C4-2B (cell line): ENCODE measurements around the gene NFU1.

Experiments used
- CTCF ChIP-seq: fragments of 450-650 bp; conservative IDR thresholded peaks from 2 replicates; pipeline ENCODE4 v1.5.1; 2017; ENCODE audit warnings: mild to moderate bottlenecking
- ZFX ChIP-seq: fragments of 450-650 bp; IDR thresholded peaks from 2 replicates; pipeline ENCODE4 v1.6.1; 2017

- TF ChIP-seq CTCF (no peak), ZFX (no peak)
These were observed 13.6 kb upstream of the NFU1 start for GRCh38 chr2:69450735-69451416.
